Activated CD4-positive, alpha-beta T cell treated with anti-CD3 and anti-CD28 coated beads, Interleukin-2, amount 50 U/mL, for 16 hours (primary cell): Measurements from ENCODE around the gene SETBP1.
A peak's percentile ranks its signal among the peaks of the same experiment; 100 is the strongest.

Source experiments
- DNase-seq: peaks from one replicate; pipeline ENCODE4 v3.0.0-alpha.2; 2020

SETBP1 gene

GRCh38 chr18:44883671-44884070, 203.0 kb downstream of the SETBP1 start:
- DNase-seq, result no peak

DNA sequence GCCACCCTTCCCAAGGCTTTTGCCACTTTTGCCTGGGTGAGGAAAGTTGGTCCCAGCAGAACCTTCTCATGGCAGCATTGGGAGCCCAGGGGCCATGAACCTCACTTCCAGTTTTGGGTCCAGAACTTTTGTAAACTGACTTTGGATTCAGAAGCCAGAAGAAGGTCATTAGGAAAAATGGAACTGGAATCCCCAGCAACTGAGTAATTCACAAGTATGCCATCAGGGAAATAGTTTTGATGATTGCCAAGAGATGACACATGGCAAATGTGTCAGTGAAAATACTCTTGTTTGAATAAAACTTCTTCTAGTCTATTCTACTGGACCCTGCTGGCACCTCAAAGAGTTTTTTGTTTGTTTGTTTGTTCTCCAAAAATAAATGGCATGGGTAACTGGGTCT, 203.7 kb downstream of the SETBP1 start:
- DNase-seq, result no peak

DNA sequence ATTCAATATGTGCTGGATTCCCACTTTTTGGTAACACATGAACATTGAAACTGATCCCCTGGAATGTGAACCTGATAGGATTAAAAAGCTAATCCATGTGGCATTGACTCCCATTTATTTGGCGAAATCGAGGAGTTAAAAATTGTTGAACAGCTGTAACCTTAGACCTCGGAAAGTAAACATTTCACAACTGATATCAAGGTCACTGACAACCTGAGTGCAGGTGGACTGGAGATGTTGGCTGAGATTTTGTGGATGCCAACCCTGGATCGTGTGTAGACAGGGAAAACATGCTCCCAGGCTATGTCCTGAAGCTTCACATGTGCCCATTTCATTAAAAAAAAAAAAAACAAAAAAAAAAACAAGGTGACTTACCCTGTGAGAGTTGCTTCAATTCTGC, 204.8 kb downstream of the SETBP1 start:
- DNase-seq, result no peak

GRCh38 chr18:44887227-44887631, 206.5 kb downstream of the SETBP1 start:
- DNase-seq, result peak; percentile 76

- DNase-seq, result no peak
These were observed 208.4 kb downstream of the SETBP1 start for GRCh38 chr18:44889111-44889510.

GRCh38 chr18:44893045-44893706, 212.5 kb downstream of the SETBP1 start:
- peak; percentile 24 for DNase-seq

- no peak for DNase-seq
These were observed 213.3 kb downstream of the SETBP1 start for GRCh38 chr18:44893966-44894365.

DNA sequence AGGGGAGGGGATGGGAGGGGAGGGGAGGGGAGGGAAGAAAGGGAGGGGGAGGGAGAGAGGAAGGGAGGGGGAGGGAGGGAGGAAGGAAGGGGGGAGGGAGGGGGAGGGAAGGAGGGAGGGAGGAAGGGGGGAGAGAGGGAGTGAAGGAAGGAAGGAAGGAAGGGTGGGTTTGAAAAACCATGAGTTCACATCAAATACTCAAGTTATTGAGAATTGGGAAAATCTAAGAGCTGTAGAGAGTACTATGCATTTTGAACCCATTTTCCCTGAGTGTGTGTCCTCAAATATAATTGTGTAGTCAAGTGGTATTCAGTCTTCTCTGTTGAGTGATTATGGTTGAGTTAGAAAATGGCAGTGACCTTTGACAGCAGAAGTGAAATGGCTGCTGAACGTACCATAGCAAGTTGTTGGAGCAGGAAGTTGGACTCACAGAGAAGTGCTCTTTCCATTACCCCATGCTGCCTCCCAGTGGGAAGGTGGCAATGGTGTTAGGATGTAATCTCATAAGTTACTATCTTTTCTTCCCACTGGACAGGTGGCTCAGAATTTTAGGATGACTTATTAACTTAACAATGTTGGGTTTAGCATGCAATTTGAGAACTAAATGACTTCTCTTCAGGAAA, 214.6 kb downstream of the SETBP1 start:
- DNase-seq, result peak; percentile 50

- no peak for DNase-seq
These were observed 216.2 kb downstream of the SETBP1 start for GRCh38 chr18:44896846-44897245.

- no peak for DNase-seq
These were observed 216.7 kb downstream of the SETBP1 start for GRCh38 chr18:44897411-44897810.

DNA sequence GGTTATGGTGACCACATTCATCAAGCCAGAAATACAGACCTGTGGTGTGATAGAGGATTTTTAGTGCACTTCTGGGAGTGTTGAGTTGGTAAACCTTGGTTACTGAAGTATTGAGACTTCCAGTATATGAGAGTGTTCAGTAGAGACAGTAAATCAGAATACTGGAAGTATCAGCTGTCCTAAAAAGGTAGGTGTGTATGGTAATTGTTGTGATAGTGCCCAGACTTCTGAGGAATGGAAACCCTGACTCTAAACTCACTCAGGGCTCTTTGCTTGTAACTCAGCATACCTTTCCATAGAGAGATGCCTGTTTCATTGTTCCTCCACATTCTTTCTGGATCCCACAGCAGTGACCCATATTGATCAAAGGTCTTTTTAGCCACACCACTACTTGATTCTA, 217.1 kb downstream of the SETBP1 start:
- no peak for DNase-seq

- DNase-seq, result no peak
These were observed 217.8 kb downstream of the SETBP1 start for GRCh38 chr18:44898498-44898897.

GRCh38 chr18:44899832-44900231, 219.1 kb downstream of the SETBP1 start:
- DNase-seq, result no peak

DNA sequence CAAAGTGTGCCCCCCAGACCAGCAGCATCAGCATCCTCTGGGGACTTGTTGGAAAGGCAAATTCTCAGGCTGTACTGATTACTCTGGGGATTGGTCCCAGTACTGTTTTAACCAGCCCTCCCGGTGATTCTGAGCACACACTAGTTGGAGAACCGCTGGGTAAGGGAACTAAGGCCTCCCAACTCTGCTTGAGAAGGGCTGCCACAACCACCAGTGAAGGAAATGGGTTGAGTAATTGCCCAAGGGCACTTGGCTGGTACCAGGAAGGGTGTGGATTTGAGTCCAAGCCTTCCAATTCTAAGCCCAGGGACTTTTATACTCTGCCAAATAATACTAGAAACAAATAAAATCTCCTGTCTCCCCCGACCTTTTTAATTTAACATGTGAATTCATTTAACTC, 219.9 kb downstream of the SETBP1 start:
- DNase-seq, result no peak

GRCh38 chr18:44901283-44901682, 220.6 kb downstream of the SETBP1 start:
- no peak for DNase-seq

GRCh38 chr18:44903327-44903726, 222.6 kb downstream of the SETBP1 start:
- DNase-seq, result no peak

GRCh38 chr18:44904768-44905167, 224.1 kb downstream of the SETBP1 start:
- DNase-seq, result no peak

- DNase-seq, result no peak
These were observed 228.6 kb downstream of the SETBP1 start for GRCh38 chr18:44909191-44909719.

- DNase-seq, result no peak
These were observed 230.6 kb downstream of the SETBP1 start for GRCh38 chr18:44911260-44911659.

DNA sequence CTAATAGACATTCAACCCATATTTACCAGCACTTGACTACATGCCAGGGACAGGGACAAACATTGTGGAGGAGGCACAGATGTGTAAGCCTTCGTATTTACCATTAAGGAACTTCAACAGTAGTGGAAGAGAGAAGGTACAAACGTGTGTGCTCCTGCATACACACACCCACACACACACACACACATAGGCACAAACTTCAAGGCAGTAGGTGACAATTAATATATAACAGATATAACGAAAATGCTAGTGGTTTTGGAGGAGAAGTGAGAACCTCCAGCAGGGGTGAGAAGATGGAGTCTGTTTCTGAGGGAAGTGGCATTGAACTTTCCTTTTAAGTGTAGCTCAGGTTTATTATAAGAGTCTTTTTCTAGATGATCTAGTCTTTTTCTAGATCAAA, 231.1 kb downstream of the SETBP1 start:
- no peak for DNase-seq

DNA sequence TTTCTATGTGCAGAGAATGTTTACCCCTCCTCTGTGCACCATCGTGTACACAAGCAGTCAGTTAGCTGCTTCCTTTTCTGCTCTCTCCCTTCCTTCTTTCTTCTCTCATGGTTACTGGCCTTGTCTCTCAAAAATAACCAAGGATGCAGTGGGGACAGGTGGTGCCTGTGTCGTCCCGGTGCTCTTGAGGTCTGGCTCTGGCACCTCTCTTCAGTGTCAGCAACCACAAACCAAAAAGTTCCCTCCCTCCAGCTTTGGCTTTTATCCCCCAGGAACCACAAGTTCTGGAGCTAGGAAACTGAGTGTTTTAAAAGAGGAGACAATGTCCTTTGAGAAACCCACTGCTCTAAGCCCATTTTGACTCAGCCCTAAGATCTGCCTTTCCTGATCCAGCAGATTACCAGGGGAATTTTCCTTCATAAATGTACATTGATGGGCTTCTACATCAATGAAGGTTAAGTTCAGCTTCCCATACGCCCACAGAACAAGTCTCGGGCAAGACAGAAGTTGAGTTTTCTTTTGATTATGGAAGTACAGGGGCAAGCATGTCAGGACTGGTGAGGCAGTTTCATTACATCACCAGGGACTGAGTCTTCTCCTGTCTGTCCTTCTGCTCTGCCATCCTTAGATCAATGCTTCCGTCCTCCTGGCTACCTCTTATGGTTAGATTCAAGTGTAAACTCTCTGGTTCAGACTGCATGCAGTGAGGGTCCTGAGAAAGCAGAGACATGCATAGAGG, 232.2 kb downstream of the SETBP1 start:
- no peak for DNase-seq

DNA sequence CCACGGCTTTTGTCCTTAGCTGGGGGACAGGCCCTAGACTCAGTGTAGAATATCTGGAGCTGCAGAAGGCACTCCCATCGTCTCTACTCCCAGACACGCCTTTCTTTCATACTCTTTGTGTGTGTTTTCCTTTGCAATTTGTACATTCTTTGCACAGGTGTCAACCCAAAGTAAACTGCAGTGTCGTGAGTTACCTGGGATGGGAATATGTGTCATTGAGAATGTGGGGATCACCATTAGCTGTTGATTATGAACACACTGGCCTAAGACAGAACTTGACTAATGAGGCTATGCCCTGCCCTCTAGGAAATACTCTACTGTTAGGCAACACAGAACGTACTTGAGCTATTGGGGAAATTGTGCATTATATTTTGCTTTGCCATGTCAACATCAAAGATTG, 233.3 kb downstream of the SETBP1 start:
- no peak for DNase-seq

- DNase-seq, result no peak
These were observed 234.5 kb downstream of the SETBP1 start for GRCh38 chr18:44915213-44915612.

- DNase-seq, result no peak
These were observed 235.0 kb downstream of the SETBP1 start for GRCh38 chr18:44915661-44916060.
